HUES64 (cell line): ENCODE data around the gene MYO3B.
A peak's percentile ranks its signal among the peaks of the same experiment; 100 is the strongest.

ENCODE experiments used
- H3K27ac ChIP-seq: 2 replicates; pipeline ENCODE4 v1.7.0; 2013; ENCODE audit warnings: low read depth, low read length, inconsistent platforms
- H3K27me3 ChIP-seq: 2 replicates; pipeline ENCODE4 v1.6.1; 2013; ENCODE audit warnings: mild to moderate bottlenecking, low read length; ENCODE audit not compliant: insufficient read depth
- H3K36me3 ChIP-seq: 2 replicates; pipeline ENCODE4 v1.6.1; 2013; ENCODE audit warnings: mild to moderate bottlenecking, low read length; ENCODE audit not compliant: insufficient read depth
- H3K4me1 ChIP-seq: 2 replicates; pipeline ENCODE4 v1.6.1; 2013; ENCODE audit warnings: mild to moderate bottlenecking, low read length, moderate library complexity; ENCODE audit not compliant: insufficient read depth
- H3K4me3 ChIP-seq: 2 replicates; pipeline ENCODE4 v1.5.1; 2013; ENCODE audit warnings: mild to moderate bottlenecking, low read length, moderate library complexity
- H3K9ac ChIP-seq: 2 replicates; pipeline ENCODE4 v1.6.1; 2013; ENCODE audit warnings: mild to moderate bottlenecking, low read depth, low read length
- H3K9me3 ChIP-seq: 2 replicates; pipeline ENCODE4 v1.6.1; 2013; ENCODE audit warnings: low read depth, low read length; ENCODE audit not compliant: insufficient read depth
- WGBS: fragments of 150-250, 120-280 bp; methylation state at CpG from one replicate; pipeline ENCODE4 v1.1.7; 2013; ENCODE audit warnings: missing lambda C conversion rate; 5-methylcytosine and 5-hydroxymethylcytosine counted together

The MYO3B gene

DNA sequence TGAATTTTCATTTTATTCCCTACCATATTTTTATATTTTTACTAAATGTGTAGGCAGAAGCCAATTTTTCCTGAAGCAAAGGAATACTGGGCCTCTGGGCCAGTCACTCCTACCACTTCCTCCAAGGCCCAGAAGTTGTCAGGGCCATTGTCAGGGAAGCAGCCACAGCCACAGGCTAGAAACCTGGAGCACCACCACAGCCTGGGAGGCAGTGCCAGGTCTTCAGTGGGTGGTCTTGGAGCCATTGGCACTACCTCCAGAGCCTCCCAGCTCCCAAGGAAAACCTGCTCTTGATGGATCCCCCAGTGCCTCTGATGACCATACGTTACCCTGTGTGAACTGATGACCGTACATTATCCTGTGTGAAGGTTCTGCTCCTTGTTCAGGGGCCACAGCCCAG is 401.6 kb downstream of the MYO3B start:
- WGBS = 90% methylated on average over 2 of the region's 2 CpGs

DNA sequence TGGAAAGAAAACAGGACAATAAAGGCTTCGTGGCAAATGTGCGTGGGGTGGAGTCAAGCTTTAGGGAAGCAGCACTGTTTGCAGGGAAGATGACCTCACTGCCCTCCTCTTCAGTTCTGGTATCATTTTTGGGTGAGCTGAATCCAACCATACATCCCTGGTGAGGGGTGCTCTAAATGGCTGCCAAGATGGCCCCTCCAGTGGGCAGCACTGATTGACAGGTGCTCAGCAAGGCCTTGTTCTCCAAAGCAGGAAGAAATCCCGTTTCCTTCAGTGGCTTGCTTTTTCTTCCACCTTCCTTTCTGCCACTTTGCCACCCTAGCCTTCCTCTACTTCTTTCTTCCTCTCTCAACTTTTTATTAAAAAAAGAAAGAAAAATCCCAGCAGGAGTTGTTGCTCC is 404.4 kb downstream of the MYO3B start:
- H3K4me3 ChIP-seq = no peak overlapping the region
- H3K27ac ChIP-seq = peak overlapping the region; percentile 78
- H3K9ac ChIP-seq = peak overlapping the region; percentile 13; the same call in 1 of the 2 replicates
- no peaks in the 10 kb centered on the region for H3K27me3 ChIP-seq
- H3K9me3 ChIP-seq = no peaks in the 10 kb centered on the region
- WGBS = 58% methylated on average over 3 of the region's 3 CpGs
- H3K4me1 ChIP-seq = peaks cover 21% of the 10 kb centered on the region
- no peaks in the 10 kb centered on the region for H3K36me3 ChIP-seq

More for the DNA sequence above, 401.6 kb downstream of the MYO3B start:
- Histone ChIP-seq H3K4me1 (peaks cover 25% of the 10 kb centered on the region), H3K9me3 (no peaks in the 10 kb centered on the region), H3K36me3 (no peaks in the 10 kb centered on the region), H3K4me3 (no peak overlapping the region), H3K9ac (no peak overlapping the region), H3K27me3 (no peaks in the 10 kb centered on the region), H3K27ac (no peak overlapping the region)

DNA sequence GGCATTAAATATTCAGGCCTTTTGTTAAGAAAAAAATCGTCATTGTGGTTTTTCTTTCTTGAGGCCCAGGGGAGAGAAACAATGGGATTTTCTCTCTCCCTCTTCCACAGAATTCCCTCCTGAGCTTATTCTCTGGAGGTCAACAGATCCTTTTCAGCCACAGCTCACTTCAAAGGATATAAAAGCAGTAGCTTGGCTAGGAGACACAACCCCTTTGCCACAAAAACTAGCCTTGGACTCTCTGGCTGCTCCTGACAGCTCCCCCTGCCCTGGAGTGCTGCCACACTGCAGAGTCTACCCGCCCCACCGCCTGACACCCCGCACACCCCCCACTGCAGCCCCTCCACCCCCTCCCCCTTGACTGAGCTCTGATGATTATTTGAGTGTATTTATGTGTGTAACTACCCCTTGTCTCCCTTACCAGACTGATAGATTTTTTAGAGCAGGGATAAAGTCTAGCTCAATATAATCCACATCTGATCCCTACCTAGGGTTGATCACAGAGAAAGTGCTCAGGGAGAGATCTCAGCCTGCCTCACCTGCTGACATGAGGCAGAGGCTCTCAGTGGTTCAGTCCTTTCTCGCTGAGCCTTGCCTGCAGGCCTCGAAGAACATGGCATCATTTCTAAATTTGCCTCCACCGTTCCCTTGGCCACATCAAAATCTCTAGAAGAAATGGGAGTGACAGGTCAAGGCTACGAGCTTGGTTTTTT is 405.0 kb downstream of the MYO3B start:
- Histone ChIP-seq H3K27me3 (no peaks in the 10 kb centered on the region), H3K27ac (peak overlapping the region; percentile 78), H3K4me1 (peaks cover 21% of the 10 kb centered on the region), H3K36me3 (no peaks in the 10 kb centered on the region), H3K9me3 (no peaks in the 10 kb centered on the region), H3K4me3 (no peak overlapping the region), H3K9ac (peak overlapping the region; percentile 13; the same call in 1 of the 2 replicates)
- 51% methylated on average over 7 of the region's 8 CpGs for WGBS

DNA sequence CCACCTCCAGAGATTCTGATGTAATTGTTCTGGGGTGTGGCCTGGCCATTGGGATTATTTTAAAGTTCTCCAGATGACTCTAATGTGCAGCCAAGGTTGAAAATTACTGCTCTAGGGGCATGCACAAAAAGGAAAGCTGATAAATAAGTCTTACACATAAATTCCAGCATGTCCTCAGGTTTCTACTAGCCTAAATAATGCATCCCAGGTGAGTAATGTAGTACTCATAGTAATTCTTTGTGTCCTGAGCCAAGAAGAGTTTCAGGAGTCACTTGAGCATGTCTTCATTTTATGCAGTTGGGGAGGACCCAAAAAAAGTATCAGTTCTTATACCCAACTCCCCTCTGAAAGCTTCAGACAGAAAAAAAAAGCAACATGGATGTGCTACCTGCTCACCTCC is 407.1 kb downstream of the MYO3B start:
- Histone ChIP-seq H3K36me3 (no peaks in the 10 kb centered on the region), H3K9ac (no peak overlapping the region), H3K9me3 (no peaks in the 10 kb centered on the region), H3K27me3 (no peaks in the 10 kb centered on the region), H3K4me1 (peaks cover 21% of the 10 kb centered on the region), H3K27ac (no peak overlapping the region), H3K4me3 (no peak overlapping the region)

DNA sequence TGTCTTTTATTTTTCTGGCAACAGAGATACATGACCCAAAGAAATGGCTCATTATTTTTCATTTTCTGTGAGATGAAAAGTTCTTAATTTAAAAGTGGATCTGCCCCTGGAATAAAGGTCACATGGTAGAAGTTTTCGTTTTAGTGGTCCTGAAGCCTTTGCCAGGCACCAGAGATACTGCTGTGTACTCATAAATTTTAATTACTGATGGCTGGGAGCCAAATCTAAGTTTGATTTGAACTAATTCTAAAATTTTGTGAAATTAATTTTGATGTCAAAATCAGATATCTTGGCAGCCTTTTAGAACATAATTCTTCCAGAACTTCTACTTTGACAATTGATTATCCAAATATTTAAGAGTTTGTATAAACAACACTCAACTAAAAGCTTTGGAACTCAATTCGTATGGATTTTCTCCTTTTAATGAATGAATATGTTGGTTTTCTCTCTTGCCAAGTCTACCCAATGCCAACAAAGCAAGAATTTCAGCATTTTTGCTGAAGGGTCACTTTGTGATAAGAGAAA is 408.7 kb downstream of the MYO3B start:
- Histone ChIP-seq H3K9ac (no peak overlapping the region), H3K9me3 (no peaks in the 10 kb centered on the region), H3K27ac (no peak overlapping the region), H3K4me1 (peaks cover 21% of the 10 kb centered on the region), H3K4me3 (no peak overlapping the region), H3K27me3 (no peaks in the 10 kb centered on the region), H3K36me3 (no peaks in the 10 kb centered on the region)
- 95% methylated on average over 2 of the region's 2 CpGs for WGBS

DNA sequence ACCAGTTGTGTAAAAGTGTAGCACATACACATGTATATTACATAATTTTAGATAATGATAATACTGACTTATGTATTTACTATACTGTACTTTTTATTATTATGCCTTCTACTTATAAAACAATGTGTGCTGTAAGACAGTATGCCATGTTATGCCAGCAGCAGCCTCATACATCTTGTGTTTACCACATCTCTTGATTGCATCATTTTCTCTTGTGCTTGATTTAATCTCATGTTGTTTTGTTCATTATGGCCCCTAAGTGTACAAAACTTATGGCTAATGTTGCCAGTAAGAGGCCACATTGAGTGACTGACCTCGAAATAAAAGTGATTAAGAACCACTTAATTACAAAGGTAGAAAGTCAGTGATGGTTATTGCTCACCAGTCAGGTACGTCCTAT is 409.2 kb downstream of the MYO3B start:
- H3K9me3 ChIP-seq = no peaks in the 10 kb centered on the region
- H3K27ac ChIP-seq = no peak overlapping the region
- no peaks in the 10 kb centered on the region for H3K36me3 ChIP-seq
- no peaks in the 10 kb centered on the region for H3K27me3 ChIP-seq
- H3K4me3 ChIP-seq = no peak overlapping the region
- no peak overlapping the region for H3K9ac ChIP-seq
- peaks cover 17% of the 10 kb centered on the region for H3K4me1 ChIP-seq
- 85% methylated on average over 2 of the region's 2 CpGs for WGBS

DNA sequence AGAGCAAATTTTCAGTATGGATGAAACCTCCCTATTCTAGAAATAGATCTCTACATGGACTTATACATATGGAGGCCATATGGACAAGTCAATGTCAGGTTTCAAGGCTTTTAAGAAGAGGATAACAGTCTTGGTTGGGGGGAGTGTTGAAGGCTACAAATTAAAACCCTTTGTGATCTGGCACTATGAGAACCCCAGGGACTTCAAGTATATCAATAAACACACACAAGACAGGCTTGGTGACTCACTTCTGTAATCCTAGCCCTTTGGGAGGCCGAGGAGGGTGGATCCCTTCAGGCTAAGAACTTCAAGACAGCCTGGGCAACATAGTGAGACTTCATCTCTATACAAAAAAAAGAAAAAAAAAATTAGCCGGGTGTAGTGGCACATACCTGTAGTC is 410.0 kb downstream of the MYO3B start:
- H3K4me3 ChIP-seq = no peak overlapping the region
- H3K4me1 ChIP-seq = peaks cover 10% of the 10 kb centered on the region
- H3K27me3 ChIP-seq = no peaks in the 10 kb centered on the region
- no peaks in the 10 kb centered on the region for H3K36me3 ChIP-seq
- H3K9me3 ChIP-seq = no peaks in the 10 kb centered on the region
- WGBS = 91% methylated on average over 2 of the region's 2 CpGs
- H3K9ac ChIP-seq = no peak overlapping the region
- no peak overlapping the region for H3K27ac ChIP-seq

DNA sequence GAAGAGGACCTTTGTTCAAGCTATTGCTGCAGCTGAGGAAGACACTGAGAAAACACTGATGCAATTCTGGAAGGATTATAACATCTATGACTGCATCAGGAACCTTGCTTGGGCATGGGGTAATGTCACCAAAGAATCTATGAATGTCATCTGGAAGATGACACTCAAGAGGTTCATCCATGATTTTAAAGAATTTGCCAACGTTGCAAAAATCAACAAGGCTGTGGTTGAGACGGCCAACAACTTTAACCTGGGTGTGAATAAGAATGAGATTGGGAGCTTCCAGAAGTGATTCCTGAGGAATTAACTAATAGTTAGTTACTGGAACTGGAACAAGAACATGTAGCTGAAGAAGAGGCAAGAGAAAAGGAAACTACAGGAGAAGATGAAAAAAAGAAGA is 410.8 kb downstream of the MYO3B start:
- Histone ChIP-seq H3K27ac (no peak overlapping the region), H3K4me3 (no peak overlapping the region), H3K36me3 (no peaks in the 10 kb centered on the region), H3K9ac (no peak overlapping the region), H3K4me1 (peaks cover 2% of the 10 kb centered on the region), H3K9me3 (no peaks in the 10 kb centered on the region), H3K27me3 (no peaks in the 10 kb centered on the region)
- WGBS = 92% methylated on average over 2 of the region's 2 CpGs

DNA sequence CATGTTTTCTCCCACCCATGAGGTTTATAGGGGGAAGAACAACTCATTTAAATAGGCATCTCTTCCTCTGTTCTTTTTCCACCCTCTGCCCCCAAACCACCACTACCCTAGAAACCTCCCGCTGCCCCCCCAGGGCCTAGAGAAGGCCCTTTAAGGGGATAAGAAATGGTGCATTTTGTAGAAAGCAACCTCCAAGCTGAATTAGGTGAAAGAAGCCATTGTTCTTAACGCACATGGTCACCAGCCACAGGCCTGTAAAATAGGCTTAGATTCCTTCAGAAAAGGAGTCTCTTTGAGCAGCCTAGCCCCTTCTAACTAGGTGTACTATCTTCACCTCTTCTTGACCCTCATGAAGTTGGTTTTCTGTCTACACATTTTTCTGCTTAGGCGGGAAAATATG is 418.6 kb downstream of the MYO3B start:
- Histone ChIP-seq H3K27me3 (no peaks in the 10 kb centered on the region), H3K9me3 (no peaks in the 10 kb centered on the region), H3K9ac (no peak overlapping the region), H3K27ac (no peak overlapping the region), H3K36me3 (no peaks in the 10 kb centered on the region), H3K4me3 (no peak overlapping the region), H3K4me1 (no peaks in the 10 kb centered on the region)
- WGBS = 92% methylated on average over 3 of the region's 3 CpGs

DNA sequence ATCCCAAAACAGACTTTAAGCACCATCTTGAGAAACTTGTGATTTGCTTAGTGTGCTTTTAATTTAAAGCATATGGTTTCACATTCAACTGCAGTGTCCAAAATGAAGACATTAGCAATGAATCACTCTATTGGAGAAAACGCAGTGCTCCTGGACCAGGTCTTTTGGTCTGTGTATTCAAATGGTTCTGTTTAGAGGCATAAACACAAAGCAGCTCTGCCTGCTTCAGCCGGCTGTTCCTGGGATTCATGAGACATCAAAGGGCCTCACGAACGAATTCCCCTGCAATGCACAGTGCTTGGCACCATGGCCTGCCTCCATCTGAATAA is 420.1 kb downstream of the MYO3B start:
- Histone ChIP-seq H3K4me3 (no peak overlapping the region), H3K27ac (no peak overlapping the region), H3K4me1 (no peaks in the 10 kb centered on the region), H3K9ac (no peak overlapping the region), H3K36me3 (no peaks in the 10 kb centered on the region), H3K9me3 (no peaks in the 10 kb centered on the region), H3K27me3 (no peaks in the 10 kb centered on the region)
- 87% methylated on average over 4 of the region's 4 CpGs for WGBS

DNA sequence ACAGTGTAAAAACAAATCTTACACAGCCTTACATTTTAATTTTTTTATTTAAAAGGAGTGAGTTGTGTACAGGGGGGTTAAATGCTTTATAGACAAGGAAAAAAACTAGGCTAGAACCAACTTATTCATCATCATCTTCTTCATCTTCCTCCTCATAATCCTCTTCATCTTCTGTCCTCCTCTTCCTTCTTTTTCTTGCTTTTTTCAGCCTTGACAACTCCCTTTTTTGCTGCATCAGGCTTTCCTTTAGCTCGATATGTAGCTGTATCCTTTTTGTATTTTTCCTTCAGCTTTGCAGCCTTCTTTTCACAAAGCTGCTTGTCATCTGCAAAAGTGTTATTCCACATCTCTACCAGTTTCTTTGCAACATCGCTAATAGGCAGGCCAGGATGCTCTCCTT is 423.5 kb downstream of the MYO3B start:
- Histone ChIP-seq H3K36me3 (no peaks in the 10 kb centered on the region), H3K27me3 (no peaks in the 10 kb centered on the region), H3K4me1 (no peaks in the 10 kb centered on the region), H3K27ac (no peak overlapping the region), H3K9ac (no peak overlapping the region), H3K9me3 (no peaks in the 10 kb centered on the region), H3K4me3 (no peak overlapping the region)
- 97% methylated on average over 2 of the region's 2 CpGs for WGBS

DNA sequence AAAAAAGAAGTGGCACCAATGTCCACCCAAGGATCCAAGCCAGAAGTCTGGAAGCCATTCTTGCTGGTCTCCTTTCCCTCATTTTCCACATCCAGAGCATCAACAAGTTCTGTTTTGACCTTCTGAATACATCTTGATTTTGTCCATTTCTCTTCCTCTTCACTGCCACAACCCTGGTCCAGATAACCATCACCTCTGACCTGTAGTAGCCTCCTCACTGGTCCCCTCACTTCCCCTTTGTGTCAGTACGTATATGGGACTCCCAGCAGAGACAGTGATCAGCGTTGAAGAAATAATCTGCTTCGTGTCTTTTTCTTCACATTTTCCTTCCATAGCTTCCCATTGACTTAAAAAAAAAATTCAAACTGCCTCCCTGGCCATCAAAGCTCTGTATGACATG is 427.9 kb downstream of the MYO3B start:
- Histone ChIP-seq H3K36me3 (no peaks in the 10 kb centered on the region), H3K9me3 (no peaks in the 10 kb centered on the region)
- 95% methylated on average over 3 of the region's 3 CpGs for WGBS

More for the DNA sequence above, 427.9 kb downstream of the MYO3B start:
- no peak overlapping the region for H3K9ac ChIP-seq
- H3K27me3 ChIP-seq = no peaks in the 10 kb centered on the region
- H3K27ac ChIP-seq = no peak overlapping the region
- H3K4me3 ChIP-seq = no peak overlapping the region
- H3K4me1 ChIP-seq = no peaks in the 10 kb centered on the region
